Measurements from ENCODE around the gene SERINC5.
"Not testable (repeated sequence)": the region's sequence is repeated elsewhere in the genome, so short reads cannot be mapped to it uniquely, and the experiment has no call there.

Gene SERINC5

DNA sequence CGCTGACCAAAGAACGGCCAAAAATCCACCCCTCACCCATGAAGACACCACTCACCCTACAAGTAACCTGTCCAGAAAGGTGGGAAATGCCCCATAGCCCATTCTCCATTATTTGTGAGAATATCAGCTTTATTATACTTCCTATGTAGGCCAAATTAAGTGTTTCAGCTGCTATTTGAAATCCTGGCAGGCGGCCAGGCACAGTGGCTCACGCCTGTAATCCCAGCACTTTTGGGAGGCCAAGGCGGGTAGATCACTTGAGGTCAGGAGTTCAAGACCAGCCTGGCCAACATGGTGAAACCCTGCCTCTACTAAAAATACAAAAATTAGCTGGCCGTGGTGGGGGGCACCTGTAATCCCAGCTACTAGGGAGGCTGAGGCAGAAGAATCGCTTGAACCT lies 54.1 kb downstream of the SERINC5 start:
- H3K4me3 ChIP-seq (ENCODE audit: low read depth, low read length) = not testable (repeated sequence)

DNA sequence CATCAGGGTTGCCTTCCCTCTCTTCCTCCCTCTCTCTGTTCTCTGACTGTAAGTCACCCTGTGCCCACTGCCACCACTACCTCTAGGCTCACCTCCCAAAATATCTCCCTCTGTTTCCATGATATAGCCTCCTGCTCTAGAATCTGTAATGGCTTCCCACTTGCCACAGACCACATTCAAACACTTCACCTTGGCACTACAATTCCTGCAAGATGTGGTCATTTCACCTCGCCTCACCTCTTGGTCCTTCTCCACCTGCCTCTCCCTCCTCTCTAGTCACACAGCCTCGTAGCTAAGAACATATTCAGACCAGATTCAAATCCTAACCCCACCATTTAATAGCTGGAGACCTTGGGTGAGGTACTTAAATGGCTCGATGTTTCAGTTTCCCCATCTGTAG lies 56.9 kb downstream of the SERINC5 start:
- no peak overlapping the region for H3K4me3 ChIP-seq (ENCODE audit: low read depth, low read length)

DNA sequence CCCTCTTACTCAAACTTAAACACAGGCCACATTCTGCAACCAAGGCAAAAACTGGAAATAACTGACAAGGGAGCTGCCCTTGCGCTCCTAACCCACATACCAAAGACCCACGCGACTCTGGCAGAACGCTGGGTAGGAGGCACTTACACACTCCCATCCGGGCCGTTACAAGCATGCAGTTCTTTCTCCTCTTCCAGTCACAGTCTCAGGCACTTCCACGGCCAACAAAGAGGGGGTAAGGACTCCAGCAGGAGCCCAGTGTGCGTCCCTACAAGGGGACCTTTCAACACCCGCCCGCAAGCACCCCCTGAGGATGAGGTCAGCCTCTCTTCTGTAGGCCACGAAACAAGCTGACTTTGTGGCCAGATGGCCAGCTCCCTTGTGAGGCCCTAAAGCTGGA lies 57.4 kb downstream of the SERINC5 start:
- no peak overlapping the region for H3K4me3 ChIP-seq (ENCODE audit: low read depth, low read length)

DNA sequence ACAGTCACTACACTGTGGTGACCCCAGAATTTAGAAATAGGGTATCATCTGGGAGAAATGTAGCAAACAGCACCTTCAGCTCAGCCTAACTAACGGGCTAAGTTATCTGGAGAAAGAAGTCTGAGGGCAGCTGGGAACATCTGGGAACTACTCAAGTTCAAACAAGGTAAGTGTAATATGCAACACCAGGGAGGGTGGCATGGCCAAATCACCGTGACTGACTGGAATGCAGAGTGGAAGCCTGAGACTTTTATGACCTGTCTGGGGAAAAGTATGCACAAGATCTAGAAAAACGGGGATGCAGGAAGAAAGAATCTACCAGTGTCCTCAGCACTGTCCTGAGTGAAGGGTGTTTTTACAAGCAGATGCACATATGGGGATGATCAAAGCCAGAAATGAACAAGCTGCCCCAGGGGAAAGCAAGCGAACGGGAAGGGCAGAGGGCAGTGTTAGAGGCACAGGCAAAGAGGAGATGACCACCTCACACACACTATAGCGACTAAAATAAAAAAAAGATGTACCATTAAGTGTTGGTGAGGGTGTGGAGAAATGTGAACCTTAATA lies 59.9 kb downstream of the SERINC5 start:
- no peak overlapping the region for H3K4me3 ChIP-seq (ENCODE audit: low read depth, low read length)

DNA sequence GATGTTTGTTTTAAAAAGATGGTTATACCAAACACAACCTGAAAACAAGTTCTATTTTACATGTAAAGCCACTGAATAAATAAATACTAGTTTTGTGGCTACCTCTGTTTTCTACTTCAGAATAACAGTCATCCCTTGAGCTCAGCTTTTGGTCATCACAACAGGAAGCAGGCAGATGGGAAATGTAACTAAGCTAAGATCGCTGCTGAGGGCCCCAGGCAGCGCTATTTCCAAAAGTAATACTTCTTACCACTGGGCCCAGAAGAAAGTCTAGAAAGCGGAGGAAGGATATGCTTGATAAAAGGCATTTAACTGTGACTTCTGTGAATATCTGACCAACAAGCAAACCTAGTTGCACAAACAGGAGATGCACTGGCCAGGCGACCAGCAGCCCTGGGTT lies 61.4 kb downstream of the SERINC5 start:
- no peak overlapping the region for H3K4me3 ChIP-seq (ENCODE audit: low read depth, low read length)

DNA sequence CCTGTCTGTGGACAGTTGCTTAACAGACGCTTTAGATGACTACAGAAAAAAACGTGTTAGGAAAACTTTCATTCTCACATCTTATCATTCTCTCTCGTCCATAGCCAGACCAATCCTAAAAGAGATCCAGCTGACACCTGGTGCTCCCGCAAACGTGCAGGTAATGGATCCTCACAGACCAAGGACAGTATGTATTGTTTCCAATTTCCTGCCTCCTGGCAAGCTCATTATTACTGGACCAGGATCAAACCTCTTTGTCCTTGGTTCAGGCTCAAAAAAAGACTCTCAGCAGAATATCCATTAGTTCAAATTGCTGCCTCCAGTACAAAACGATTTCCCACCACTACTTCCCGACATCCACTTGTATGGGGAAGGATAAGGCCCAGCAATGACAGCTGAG lies 62.4 kb downstream of the SERINC5 start:
- H3K4me3 ChIP-seq (ENCODE audit: low read depth, low read length) = no peak overlapping the region

DNA sequence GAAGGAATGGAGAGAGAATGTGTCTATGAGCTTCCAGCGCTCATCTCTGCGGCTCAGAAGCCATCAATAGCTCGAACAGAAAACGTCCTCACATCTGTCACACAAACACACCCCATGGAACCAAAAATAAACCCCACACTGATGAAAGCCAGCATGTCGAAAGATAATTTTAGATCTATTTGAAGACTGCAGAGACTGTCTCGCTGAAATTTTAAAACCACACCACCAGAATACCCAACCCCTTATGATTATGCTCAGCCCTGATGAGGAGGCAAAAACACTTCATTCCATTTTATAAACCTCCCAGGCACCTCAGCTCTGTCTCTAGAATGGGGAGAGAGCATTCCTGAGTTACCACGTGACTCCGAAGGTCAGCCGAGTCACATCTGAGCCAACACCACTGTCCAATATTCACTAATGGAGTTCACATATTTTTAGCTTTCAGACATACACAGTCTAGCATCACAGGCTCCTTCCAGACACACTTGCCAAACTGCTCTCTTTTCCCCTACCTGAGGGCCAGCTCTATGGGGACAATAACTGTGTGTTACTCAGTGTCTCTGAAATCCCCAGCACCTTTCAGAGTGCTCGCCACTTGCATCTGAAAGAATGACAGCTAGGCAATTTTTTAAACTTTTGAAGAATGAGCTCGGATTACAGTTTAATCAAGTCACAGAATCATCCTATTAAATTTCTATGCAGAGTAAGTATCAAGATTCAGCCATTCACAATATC lies 63.2 kb downstream of the SERINC5 start:
- H3K4me3 ChIP-seq (ENCODE audit: low read depth, low read length) = no peak overlapping the region

DNA sequence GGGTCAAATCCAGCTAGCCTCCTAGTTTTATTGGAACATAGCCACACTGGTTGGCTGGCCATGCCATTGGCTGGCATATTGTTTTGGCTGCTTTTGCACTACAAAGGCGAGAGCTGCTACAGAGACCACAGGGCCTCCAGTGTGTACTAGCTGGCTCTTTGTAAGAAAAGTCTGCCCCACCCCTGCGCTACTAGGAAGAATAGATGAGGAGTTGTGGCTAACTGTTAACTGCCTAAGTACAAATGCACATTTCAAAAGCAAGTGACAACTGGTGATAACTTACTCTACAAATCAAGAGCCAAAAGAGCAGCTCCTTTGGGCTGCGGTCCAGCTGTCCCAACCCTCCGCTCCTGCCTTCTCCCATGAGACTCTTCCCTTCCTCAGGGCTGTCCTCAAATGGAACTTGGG lies 63.9 kb downstream of the SERINC5 start:
- no peak overlapping the region for H3K4me3 ChIP-seq (ENCODE audit: low read depth, low read length)

DNA sequence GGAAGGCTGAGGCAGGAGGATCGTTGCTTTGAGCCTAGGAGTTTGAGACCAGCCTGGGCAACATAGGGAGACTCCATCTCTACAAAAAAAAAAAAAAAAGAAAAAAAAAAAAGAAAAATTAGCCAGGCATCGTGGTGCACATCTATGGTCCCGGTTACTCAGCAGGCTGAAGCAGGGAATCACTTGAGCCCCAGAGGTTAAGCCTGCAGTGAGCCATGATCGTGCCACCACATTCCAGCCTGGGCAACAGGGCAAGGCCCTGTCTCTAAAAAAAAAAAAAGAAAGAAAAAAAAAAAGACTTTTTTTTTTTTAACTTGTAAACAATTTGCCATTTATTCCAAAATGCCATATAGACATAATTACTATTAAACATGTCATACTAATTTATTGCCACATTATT lies 64.5 kb downstream of the SERINC5 start:
- H3K4me3 ChIP-seq (ENCODE audit: low read depth, low read length) = no peak overlapping the region

DNA sequence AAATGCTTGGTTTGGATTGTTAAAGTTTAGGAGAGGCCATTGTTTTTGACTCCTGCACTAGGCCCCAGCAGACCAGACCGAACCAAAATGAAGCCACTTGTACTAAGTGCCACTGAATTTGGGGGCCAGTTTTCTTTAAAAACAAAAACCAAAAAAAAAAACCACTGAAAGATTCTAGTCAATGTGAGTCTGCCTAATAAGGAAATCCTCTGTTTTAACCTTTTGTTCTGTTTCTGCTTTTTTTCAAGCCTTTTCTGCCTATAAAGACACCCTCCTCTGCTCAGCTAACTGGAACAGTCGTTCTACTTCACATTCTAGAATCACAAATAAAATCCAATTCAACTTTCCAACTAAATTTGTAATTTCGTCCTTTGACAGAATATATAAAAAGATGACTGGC lies 64.9 kb downstream of the SERINC5 start:
- no peak overlapping the region for H3K4me3 ChIP-seq (ENCODE audit: low read depth, low read length)

DNA sequence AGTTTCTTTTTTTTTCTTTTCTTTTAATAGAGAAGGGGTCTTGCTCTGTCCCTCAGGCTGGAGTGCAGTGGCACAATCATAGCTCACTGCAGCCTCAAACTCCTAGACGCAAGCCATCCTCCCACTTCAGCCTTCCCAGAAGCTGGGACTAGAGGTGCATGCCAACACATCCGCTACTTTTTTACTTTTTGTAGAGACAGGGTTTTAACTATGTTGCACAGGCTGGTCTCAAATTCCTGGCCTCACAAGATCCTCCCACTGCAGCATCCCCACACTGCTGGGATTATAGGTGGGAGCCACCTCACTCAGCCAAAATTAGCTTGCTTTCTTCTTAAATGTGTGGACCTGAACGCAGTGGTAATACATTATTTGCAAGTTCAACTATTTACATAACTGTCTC lies 66.1 kb downstream of the SERINC5 start:
- H3K4me3 ChIP-seq (ENCODE audit: low read depth, low read length) = no peak overlapping the region

DNA sequence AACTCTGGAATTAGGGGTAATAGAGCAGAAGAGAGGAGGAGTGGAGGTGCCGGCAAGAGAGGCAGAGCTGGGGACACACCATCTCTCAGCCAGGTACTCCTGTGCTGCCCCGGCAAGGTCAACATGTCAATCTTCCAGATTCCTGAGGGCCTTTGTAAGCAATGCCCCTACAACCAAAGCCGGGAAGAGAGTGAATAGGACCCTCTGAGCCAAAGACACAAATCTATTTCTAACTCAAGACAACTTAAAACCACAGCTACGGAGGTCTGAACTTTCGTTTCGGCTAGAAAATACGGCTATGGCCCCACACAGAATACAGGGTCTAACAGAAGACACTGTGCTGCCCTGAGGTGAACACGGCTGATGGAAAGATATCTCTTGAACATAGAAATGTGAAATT lies 66.6 kb downstream of the SERINC5 start:
- no peak overlapping the region for H3K4me3 ChIP-seq (ENCODE audit: low read depth, low read length)

DNA sequence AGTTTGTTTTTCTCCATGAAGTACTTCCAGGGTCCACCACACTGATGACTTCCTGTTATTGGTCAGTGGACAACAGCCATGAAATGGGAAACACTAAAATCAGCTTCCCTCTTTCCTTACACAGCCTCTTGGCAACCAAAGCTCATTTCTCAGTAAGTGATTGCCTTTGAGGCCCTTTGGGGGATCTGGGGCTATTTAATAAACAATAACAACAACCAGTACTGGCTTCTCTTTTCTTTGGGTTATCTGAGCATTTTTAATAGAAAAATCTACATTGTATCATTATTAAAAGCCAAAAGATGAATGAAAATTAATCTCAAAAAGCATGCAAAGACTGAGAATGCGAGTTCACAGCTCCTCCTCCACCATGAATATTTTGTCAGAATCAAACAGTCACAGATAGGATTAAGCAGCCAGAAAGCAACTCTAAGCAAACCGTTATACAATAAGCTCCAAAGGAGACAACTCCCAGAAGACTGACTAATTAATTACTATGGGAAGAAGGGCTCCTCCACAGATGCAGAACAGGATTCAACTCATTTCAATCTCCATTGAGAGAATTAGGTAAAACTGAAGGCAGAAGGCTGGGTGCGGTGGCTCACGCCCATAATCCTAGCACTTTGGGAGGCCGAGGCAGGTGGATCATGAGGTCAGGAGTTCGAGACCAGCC lies 68.3 kb downstream of the SERINC5 start:
- no peak overlapping the region for H3K4me3 ChIP-seq (ENCODE audit: low read depth, low read length)

DNA sequence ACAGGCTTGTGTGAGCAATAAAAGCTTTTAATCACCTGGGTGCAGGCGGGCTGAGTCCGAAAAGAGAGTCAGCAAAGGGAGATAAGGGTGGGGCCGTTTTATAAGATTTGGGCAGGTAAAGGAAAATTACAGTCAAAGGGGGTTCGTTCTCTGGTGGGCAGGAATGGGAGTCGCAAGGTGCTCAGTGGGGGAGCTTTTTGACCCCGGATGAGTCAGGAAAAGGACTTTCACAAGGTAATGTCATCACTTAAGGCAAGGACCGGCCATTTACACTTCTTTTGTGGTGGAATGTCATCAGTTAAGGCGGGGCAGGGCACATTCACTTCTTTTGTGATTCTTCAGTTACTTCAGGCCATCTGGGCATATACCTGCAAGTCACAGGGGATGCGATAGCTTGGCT lies 70.3 kb downstream of the SERINC5 start:
- H3K4me3 ChIP-seq (ENCODE audit: low read depth, low read length) = not testable (repeated sequence)

DNA sequence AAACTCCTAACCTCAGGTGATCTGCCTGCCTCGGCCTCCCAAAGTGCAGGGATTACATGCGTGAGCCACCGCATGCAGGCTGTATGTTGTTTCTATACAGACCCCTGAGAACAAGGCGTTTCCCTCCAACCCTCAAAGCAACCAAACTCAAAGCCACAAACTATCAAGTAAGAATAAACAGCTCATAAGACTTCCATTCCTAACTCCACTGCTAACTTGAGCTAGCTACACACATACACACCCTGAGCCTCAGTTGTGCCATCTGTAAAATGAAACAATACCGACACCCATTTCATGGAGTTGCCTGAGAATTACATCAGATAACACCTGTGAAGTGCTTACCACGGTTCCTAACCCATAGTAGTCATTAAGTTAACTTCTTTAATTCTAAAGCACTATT lies 70.8 kb downstream of the SERINC5 start:
- no peak overlapping the region for H3K4me3 ChIP-seq (ENCODE audit: low read depth, low read length)

DNA sequence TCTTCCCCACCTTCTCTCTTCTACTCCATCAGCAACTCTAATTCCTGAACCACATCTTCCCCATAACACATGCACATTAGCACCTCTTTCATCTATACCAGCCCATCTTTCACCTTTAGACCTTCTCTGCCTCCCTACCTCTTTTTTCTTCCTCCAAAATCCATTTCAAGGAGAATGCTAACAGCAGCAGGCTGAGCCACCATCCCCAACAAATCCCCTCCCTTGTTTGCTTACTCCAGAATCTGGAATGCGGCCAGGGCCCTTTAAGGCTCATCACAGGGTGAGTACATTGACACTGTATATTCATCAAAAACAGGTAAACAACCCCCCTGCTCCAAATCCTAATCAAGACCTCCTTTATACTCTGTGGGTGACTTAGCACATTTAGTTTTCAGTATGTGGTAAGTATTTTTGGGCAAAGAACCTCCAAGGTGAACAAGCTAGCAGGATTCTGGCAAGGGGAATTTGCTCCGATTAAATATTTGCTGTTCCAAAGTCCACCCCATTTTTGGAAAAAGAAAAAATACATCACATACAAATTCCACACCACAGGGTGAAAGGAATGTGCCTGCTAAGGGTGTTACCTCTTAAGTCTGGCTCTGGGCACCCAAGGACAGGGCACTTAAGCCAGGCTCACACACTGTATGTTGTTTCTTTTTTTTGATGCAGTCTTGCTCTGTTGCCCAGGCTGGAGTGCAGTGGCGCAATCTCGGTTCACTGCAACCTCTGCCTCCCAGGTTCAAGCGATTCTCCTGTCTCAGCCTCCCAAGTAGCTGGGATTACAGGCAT lies 71.4 kb downstream of the SERINC5 start:
- H3K4me3 ChIP-seq (ENCODE audit: low read depth, low read length) = no peak overlapping the region

DNA sequence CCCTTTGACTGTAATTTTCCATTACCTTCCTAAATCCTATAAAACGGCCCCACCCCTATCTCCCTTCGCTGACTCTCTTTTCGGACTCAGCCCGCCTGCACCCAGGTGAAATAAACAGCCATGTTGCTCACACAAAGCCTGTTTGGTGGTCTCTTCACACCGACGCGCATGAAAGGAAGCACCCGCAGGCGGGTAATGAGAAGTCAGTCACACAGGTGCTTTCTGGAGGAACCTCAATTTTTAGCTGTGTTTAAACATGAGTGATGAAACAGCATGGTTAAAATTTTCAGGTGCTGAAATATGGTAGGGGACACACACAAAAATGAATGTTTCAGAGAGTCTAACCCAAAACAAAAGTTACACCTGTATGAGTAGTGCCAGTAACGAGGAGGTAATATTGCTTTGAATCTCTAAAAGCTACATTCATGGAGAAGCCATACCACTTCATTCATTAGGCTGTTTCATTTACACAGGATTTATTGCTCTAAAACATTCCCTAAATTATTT lies 72.1 kb downstream of the SERINC5 start:
- H3K4me3 ChIP-seq (ENCODE audit: low read depth, low read length) = not testable (repeated sequence)

DNA sequence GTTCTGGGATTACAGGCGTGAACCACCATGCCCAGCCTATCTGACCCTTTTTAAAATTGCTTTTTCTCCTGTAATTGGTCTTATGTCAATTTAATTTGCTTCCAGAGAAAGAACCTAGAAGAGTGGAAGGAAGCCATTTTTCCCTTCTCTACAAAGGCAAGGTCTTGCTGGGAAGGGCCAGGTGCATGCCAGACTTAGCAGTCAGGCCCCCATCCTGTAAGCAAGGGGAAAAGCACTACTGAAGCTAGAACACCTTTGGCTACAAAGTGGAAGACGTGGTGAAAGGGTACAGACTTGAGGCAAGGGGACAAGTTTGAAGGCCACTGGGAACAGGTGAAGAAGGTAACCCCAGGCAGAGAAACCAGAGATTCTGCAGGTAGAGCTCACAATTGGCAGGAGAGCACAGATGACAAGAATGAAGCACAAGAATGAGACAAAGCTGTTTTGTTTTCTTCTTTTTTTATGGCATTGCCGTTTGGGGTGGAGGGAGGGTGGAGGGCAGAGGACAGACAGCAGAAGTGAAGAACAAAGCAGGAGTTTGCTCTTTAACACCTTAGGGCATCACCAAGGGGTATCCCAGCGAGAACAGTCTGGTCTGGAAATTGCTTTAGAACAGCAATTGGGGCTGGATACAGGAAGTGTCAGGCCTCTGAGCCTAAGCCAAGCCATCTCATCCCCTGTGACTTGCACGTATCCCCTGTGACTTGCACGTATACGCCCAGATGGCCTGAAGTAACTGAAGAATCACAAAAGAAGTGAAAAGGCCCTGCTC lies 72.9 kb downstream of the SERINC5 start:
- no peak overlapping the region for H3K4me3 ChIP-seq (ENCODE audit: low read depth, low read length)

DNA sequence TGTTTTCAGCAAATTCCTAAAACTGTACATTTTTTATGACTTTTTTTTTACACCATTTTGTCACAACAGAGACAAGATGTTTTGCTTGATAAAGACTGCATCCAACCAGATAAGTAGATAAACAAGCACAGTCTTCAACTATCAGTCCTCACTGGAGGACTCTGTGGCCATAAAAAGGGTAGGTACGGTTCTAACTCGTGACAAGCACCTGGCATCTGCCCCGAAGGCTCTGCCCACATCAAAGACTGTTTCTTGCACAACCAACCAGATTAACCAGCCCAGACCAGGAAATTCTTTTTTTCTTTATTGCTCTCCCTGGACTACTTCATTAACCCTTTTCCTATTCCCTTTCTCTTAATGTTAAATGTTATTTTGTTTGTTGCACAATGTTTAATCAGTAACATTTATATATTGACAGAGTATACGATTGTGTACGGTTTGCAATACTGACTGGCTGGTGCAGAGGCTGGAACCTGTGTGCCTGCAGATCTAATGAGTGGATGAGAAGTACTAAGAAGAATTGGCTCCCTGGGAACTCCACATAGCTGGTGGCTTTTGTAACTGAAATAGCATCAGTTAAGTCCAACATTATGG lies 74.1 kb downstream of the SERINC5 start:
- H3K4me3 ChIP-seq (ENCODE audit: low read depth, low read length) = no peak overlapping the region

DNA sequence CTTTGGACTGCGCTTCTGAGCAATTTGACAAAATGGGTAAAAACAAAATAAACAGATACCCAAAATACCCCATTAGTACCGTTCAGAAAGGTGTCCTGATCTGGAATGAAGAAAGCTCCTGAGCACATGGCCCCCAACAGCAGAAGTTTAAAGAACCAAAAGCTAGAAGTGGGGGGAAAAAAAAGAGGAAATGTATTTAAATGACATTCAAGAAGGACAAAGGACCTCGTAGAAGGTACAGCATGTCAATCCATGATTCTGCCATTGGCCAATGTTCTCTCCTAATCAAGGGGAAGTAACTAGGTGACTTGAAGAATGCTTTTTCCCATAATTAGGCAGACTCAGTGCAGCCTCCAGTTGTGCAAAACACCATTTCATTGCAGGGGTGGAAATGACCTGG lies 78.6 kb downstream of the SERINC5 start:
- no peak overlapping the region for H3K4me3 ChIP-seq (ENCODE audit: low read depth, low read length)

All from iPS-11a (cell line).